A549 treated with AZD2906 at 1 μM for 4 hours (cell line): ENCODE results near the gene GNL2. TPM values are rescaled to one million over a fixed set of nuclear protein-coding genes. Genes with fewer than 3 reads are reported as not detected.

Source experiments
- total RNA-seq: library from RNA; stranded (reverse); fragments of 200-300 nt; extraction: Qiagen RNA extraction; gene quantifications from 5 replicates; pipeline ENCODE4 v1.2.3, GENCODE V29; 2022

GNL2 gene
- total RNA-seq: 48.6 to 63.7 TPM (median 52.0 TPM) in 5 replicates

DNA sequence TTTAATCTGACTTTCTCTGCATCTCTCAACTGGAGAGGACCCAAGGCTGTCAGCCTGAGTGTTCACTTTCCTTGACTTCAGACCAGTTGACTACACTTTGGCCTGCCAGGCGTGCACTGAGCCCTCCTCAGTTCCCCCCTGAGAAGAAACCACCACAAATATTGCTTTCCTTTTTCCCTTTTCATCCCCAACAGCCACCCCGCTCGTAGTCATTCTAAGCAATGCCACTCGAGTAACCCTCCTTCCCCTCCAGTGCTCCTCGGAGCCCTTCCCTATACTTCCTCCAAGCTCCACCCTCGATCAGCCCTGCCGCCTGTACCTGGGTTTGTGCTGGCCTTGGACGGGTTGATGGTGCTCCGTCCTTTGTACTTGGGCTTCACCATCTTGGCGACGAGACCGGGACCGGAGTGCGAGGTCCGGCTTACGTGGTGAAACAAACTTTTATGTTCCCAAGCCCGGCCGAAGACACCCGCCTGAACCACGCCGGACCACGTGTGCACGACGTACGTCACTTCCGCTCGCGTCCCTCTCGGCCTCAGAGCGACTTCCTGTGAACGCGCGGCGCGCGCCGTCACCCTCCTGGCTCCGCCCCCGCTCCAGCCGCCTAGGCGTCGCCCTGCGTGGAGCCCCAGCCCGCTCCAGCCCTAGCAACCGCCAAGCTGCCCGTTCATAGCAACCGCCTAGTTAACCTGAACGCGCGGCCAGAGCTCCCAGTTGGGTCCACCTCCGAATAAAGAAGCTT is at the start of gene GNL2:
Gene GNL2 (minus strand): TSS at position 498 of the 742 bp plus-strand sequence. CDS start 115 bp downstream, at position 383.

GRCh38 chr1:37634244-37634991 is 38.7 kb upstream of the GNL2 start, which contains the start of gene RSPO1:
TSS of gene RSPO1 (minus strand) at chr1:37634892. CDS start at chr1:37629661, 5,231 bp downstream.

DNA sequence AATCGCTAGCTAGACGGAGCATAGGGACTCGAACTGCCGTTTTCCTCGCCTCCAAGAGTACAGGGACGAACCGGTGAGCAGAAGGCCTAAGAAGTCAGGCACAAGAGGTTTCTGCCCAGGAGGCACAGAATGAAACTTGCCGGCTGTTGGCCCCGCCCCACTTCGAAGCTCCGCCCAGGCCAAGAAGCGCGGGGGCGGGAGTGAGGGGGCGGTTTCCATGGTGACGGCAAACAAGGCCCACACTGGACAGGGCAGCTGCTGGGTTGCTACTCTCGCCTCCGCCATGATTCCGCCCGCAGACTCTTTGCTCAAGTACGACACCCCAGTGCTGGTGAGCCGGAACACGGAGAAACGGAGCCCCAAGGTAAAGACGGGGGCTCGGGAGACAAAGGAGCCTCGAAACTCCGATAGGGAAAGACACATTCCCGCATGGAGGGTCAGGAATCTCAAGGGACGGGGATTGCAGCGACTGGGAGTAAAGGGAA is 39.0 kb downstream of the GNL2 start, which contains the start of gene DNALI1:
Gene DNALI1 (plus strand): TSS at position 229 of the 485 bp plus-strand sequence. CDS start 55 bp downstream, at position 284.

DNA sequence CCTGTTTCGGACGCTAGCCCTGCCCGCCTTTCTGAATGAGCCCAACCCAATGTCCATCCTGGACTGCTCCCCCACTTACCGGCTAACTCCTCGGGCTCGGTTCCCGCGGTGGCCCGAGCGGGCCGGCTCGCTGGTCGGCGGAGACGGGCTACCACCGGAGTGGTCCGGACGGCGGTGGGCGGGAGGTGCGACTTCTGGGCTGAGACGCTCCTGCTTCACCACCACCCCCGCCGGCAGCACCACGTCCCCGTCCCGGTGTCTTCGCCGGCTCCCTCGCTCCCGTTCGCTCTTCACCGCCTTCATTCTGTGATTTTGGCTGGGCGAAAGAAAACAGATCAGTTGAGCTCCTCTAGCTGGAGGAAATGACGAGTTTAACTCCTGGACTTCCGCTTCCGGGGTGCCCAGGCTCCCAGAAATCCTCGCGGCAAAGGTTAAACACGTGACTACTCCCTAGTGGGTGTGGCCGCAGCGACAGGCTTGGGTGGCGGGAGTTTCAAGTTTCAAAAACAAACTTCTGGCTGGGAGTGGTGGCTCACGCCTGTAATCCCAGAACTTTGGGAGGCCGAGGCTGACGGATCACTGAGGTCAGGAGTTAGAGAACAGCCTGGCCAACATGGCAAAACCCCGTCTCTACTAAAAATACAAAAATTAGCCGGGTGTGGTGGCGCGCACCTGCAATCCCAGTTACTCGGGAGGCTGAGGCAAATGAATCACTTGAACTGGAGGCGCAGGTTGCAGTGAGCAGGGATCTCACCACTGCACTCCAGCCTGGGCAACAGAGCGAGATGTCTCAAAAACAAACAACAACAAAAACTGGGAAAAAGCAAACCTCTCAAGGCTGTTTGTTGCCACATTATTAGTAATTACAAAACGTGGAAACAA is 41.6 kb downstream of the GNL2 start, which contains the start of gene SNIP1:
Gene SNIP1 (minus strand): TSS at position 367 of the 882 bp plus-strand sequence. CDS start 64 bp downstream, at position 303.

Other genes with a start within 250 kb of the GNL2 start
- 34.5 to 53.4 TPM (median 51.3 TPM) in 5 replicates for gene ZC3H12A, start 121.4 kb downstream of the GNL2 start, total RNA-seq
- 54.2 to 80.7 TPM (median 57.9 TPM) in 5 replicates for gene MEAF6, start 81.2 kb downstream of the GNL2 start, total RNA-seq
- 10.6 to 16.0 TPM (median 15.4 TPM) in 5 replicates for gene SNIP1, start 41.6 kb downstream of the GNL2 start, total RNA-seq
- 0.03 TPM in 1 of 5 replicates, not detected in the others for gene DNALI1, start 39.0 kb downstream of the GNL2 start, total RNA-seq
- gene RSPO1, start 39.0 kb upstream of the GNL2 start, total RNA-seq: 0.05 to 0.19 TPM (median 0.14 TPM) in 5 replicates
- 45.0 to 48.5 TPM (median 47.4 TPM) in 5 replicates for gene CDCA8, start 96.6 kb upstream of the GNL2 start, total RNA-seq
- 0.95 to 1.4 TPM (median 1.1 TPM) in 5 replicates for gene EPHA10, start 169.2 kb upstream of the GNL2 start, total RNA-seq
- gene MANEAL, start 197.9 kb upstream of the GNL2 start, total RNA-seq: 21.2 to 26.5 TPM (median 25.0 TPM) in 5 replicates
- 35.9 to 71.1 TPM (median 57.7 TPM) in 5 replicates for gene C1orf122, start 211.9 kb upstream of the GNL2 start, total RNA-seq
- gene YRDC, start 212.3 kb upstream of the GNL2 start, total RNA-seq: 11.3 to 18.7 TPM (median 16.4 TPM) in 5 replicates